GM12878 (cell line): ENCODE measurements around the gene ZNF280A. TPM values are rescaled to one million over a fixed set of nuclear protein-coding genes. Genes with fewer than 3 reads are reported as not detected.

ENCODE experiments used
- ATAC-seq: fragments of 200-7000 bp; cut with Tn5 transposase; 3 replicates; pipeline ENCODE4 v1.9.1; 2020; ENCODE audit warnings: mild to moderate bottlenecking, moderate library complexity
- BruUV-seq: library from RNA; stranded (reverse); fragments of 400-500 nt; replicated peaks from 2 replicates; lab custom pipeline; 2021; lab: Mats Ljungman, UMichigan
- CTCF ChIA-PET: fragments of 300-600 bp; sonication (Branson Sonifier 250); formaldehyde crosslinking; extraction: SDS; loops from one replicate; lab custom pipeline; 2021; ENCODE audit warnings: inconsistent platforms; lab: Yijun Ruan, JAX
- POLR2A ChIA-PET: fragments of 350-600 bp; formaldehyde crosslinking; extraction: SDS; loops from one replicate; lab custom pipeline; 2021; ENCODE audit warnings: inconsistent platforms; lab: Charles Lee
- RAD21 ChIA-PET: fragments of 300-600 bp; sonication (Branson Sonifier 250); formaldehyde crosslinking; loops from one replicate; lab custom pipeline; 2023; ENCODE audit warnings: antibody characterized with exemption; ENCODE audit not compliant: unreplicated experiment; lab: Charles Lee
- SMC1A ChIA-PET: fragments of 300-600 bp; sonication (Branson Sonifier 250); formaldehyde crosslinking; loops from one replicate; lab custom pipeline; 2023; ENCODE audit not compliant: unreplicated experiment, uncharacterized antibody; lab: Charles Lee
- DNase-seq: peaks from one replicate; pipeline ENCODE4 v3.0.0-alpha.2; 2011; ENCODE audit warnings: low read depth, low spot score
- FAIRE-seq: peaks from 3 replicates; lab custom pipeline; 2011; peaks lifted over from hg19 to GRCh38; lab: Jason Lieb, UNC
- H2AFZ ChIP-seq: 2 replicates; pipeline ENCODE4 v1.6.0; 2011; ENCODE audit warnings: low read depth, low read length, control low read depth; ENCODE audit not compliant: control insufficient read depth
- H3K27ac ChIP-seq: 2 replicates; pipeline ENCODE4 v1.5.1; 2011; ENCODE audit warnings: control low read depth; ENCODE audit not compliant: control insufficient read depth, insufficient read depth
- H3K27me3 ChIP-seq, 2 experiments: replicated peaks in 1 of 2; 2 replicates each; pipeline versions ENCODE4 v1.6.0 to v1.6.1; 2011; ENCODE audit warnings: low read length in 1 of 2; ENCODE audit not compliant: control insufficient read depth in 2 of 2, insufficient read depth in 2 of 2
- H3K36me3 ChIP-seq, 2 experiments: 2 replicates each; pipeline ENCODE4 v1.5.1; 2011; ENCODE audit warnings: low read length in 1 of 2; ENCODE audit not compliant: control insufficient read depth in 2 of 2, insufficient read depth in 2 of 2
- H3K4me1 ChIP-seq: 2 replicates; pipeline ENCODE4 v1.6.1; 2011; ENCODE audit warnings: mild to moderate bottlenecking, low read length, moderate library complexity, mixed read lengths; ENCODE audit not compliant: control insufficient read depth, insufficient read depth
- H3K4me2 ChIP-seq: 2 replicates; pipeline ENCODE4 v1.6.0; 2011; ENCODE audit warnings: control low read depth; ENCODE audit not compliant: control insufficient read depth, insufficient read depth
- H3K4me3 ChIP-seq: fragments of 200-600 bp; sonication (generic); 2 replicates; pipeline ENCODE4 v1.5.1; 2016
- H3K79me2 ChIP-seq: 2 replicates; pipeline ENCODE4 v1.6.0; 2011; ENCODE audit warnings: low read length; ENCODE audit not compliant: control insufficient read depth, insufficient read depth
- H3K9ac ChIP-seq: 2 replicates; pipeline ENCODE4 v1.8.0; 2011; ENCODE audit warnings: low read length, control low read depth, mixed read lengths; ENCODE audit not compliant: control insufficient read depth, insufficient read depth
- H3K9me3 ChIP-seq: replicated peaks from 3 replicates; pipeline ENCODE4 v1.5.1; 2011; ENCODE audit warnings: mild to moderate bottlenecking, low read length; ENCODE audit not compliant: control insufficient read depth, insufficient read depth
- H4K20me1 ChIP-seq: 2 replicates; pipeline ENCODE4 v1.6.0; 2011; ENCODE audit not compliant: control insufficient read depth, insufficient read depth
- BHLHE40 ChIP-seq, 2 experiments: fragments of 450-650 bp in 1 of 2; IDR thresholded peaks; 2 replicates each; pipeline ENCODE4 v1.6.1; 2011 to 2017; ENCODE audit warnings: low read depth in 2 of 2, borderline replicate concordance in 1 of 2, improper control_type of control experiment in 1 of 2, low read length in 1 of 2, mild to moderate bottlenecking in 1 of 2
- CREB1 ChIP-seq: IDR thresholded peaks from 2 replicates; pipeline ENCODE4 v1.6.1; 2012; ENCODE audit warnings: low read depth, mild to moderate bottlenecking, inconsistent platforms
- FOS ChIP-seq: IDR thresholded peaks from 3 replicates; pipeline ENCODE4 v1.6.1; 2011; ENCODE audit warnings: borderline replicate concordance; ENCODE audit not compliant: insufficient read length; ENCODE audit errors: extremely low read depth
- LARP7 ChIP-seq: fragments of 450-650 bp; IDR thresholded peaks from 2 replicates; pipeline ENCODE4 v1.6.1; 2017; ENCODE audit warnings: mild to moderate bottlenecking
- MYB ChIP-seq: fragments of 150-350 bp; IDR thresholded peaks from 2 replicates; pipeline ENCODE4 v1.6.1; 2014; ENCODE audit warnings: mild to moderate bottlenecking, low read depth, low read length, borderline replicate concordance
- NBN ChIP-seq: fragments of 450-650 bp; IDR thresholded peaks from 2 replicates; pipeline ENCODE4 v1.6.1; 2016
- NR2F1 ChIP-seq: fragments of 450-650 bp; conservative IDR thresholded peaks from 2 replicates; pipeline ENCODE4 v1.6.1; 2017; ENCODE audit warnings: mild to moderate bottlenecking
- POU2F2 ChIP-seq: IDR thresholded peaks from 3 replicates; pipeline ENCODE4 v1.6.1; 2011; ENCODE audit warnings: low read depth, mild to moderate bottlenecking, low read length, borderline replicate concordance
- RELA ChIP-seq: fragments of 450-650 bp; IDR thresholded peaks from 2 replicates; pipeline ENCODE4 v1.8.0; 2014; ENCODE audit warnings: borderline replicate concordance; ENCODE audit not compliant: partially characterized antibody
- SMAD5 ChIP-seq: IDR thresholded peaks from 2 replicates; pipeline ENCODE4 v1.6.1; 2016; ENCODE audit warnings: antibody characterized with exemption, low read depth
- SMC3 ChIP-seq: IDR thresholded peaks from 2 replicates; pipeline ENCODE4 v1.6.1; 2011; ENCODE audit warnings: low read length, improper control_type of control experiment, borderline replicate concordance
- WGBS: methylation state at CpG from one replicate; pipeline ENCODE4 v1.1.6; 2016; ENCODE audit warnings: low lambda C conversion rate; ENCODE audit not compliant: insufficient replicate concordance, insufficient coverage; ENCODE audit errors: missing lambda C conversion rate; 5-methylcytosine and 5-hydroxymethylcytosine counted together
- in situ Hi-C: fragments of 300-500 bp; cut with MboI; formaldehyde crosslinking; loops from 9 replicates; pipeline ENCODE4 v1.14.3; 2018; ENCODE audit warnings: mixed read lengths
- intact Hi-C: fragments of 100-400 bp; cut with micrococcal nuclease; formaldehyde crosslinking; loops from one replicate; pipeline ENCODE4 v1.14.2; 2022; ENCODE audit not compliant: unreplicated experiment
- polyA plus RNA-seq, 11 experiments: library from polyadenylated mRNA; depleted of rRNA in 4 of 11; unstranded in 6 of 11; stranded (reverse) in 5 of 11; fragments of >200 nt; fragmentation: Nextera tagmentation in 4 of 11; fragmentation: Illumina TruSeq in 1 of 11; extraction: Ambion mirVana in 4 of 11; extraction: Trizol in 1 of 11; gene quantifications; 1 replicate in 1 of 11; 2 replicates in 10 of 11; pipeline versions ENCODE4 v1.2.1 to v1.2.3, GENCODE V29; 2011 to 2016; ENCODE audit warnings: inconsistent platforms in 2 of 11, missing spikeins in 2 of 11, low read depth in 1 of 11
- total RNA-seq, 4 experiments: library from RNA; depleted of rRNA in 3 of 4; stranded (reverse); fragments of >200 nt in 3 of 4; fragmentation: Illumina TruSeq in 1 of 4; extraction: Trizol in 1 of 4; gene quantifications; 2 replicates each; pipeline versions ENCODE4 v1.2.1 to v1.2.3, GENCODE V29; 2013 to 2021
- TF ChIP-seq, protein P1 (sequence below): IDR thresholded peaks from 2 replicates; pipeline ENCODE4 v1.6.1; 2012; ENCODE audit warnings: mild to moderate bottlenecking, low read depth, low read length

The ZNF280A gene
- total and polyA plus RNA-seq, 10 of the 15 experiments (the other 5 are each of a cell fraction or from before 2014, with no cell fraction given) = 0.03 to 0.06 TPM; not detected in 8

DNA sequence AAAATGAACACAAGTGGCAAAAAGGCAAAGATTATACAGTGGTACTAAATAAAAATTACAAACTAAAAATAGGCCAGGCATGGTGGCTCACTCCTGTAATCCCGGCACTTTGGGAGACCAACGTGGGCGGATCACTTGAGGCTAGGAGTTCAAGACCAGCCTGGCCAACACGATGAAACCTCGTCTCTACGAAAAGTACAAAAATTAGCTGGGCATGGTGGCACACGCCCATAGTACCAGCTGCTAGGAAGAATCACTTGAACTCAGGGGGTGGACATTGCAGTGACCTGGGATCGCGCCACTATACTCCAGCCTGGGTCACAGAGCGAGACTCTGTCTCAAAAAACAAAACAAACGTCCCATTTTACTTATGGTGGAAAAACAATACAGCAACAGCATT lies 36.0 kb downstream of the ZNF280A start:
- TF ChIP-seq MYB (no peak), NBN (no peak), SMAD5 (no peak), NR2F1 (no peak), LARP7 (no peak), RELA (no peak), POU2F2 (no peak), BHLHE40 (IDR thresholded peaks at IDR 0.05; ENCODE audit: borderline replicate concordance in 1 of 2, low read depth in 2 of 2, low read length in 1 of 2) (no peak), FOS (no peak), SMC3 (no peak), CREB1 (no peak)
- TF ChIP-seq, protein P1, sequence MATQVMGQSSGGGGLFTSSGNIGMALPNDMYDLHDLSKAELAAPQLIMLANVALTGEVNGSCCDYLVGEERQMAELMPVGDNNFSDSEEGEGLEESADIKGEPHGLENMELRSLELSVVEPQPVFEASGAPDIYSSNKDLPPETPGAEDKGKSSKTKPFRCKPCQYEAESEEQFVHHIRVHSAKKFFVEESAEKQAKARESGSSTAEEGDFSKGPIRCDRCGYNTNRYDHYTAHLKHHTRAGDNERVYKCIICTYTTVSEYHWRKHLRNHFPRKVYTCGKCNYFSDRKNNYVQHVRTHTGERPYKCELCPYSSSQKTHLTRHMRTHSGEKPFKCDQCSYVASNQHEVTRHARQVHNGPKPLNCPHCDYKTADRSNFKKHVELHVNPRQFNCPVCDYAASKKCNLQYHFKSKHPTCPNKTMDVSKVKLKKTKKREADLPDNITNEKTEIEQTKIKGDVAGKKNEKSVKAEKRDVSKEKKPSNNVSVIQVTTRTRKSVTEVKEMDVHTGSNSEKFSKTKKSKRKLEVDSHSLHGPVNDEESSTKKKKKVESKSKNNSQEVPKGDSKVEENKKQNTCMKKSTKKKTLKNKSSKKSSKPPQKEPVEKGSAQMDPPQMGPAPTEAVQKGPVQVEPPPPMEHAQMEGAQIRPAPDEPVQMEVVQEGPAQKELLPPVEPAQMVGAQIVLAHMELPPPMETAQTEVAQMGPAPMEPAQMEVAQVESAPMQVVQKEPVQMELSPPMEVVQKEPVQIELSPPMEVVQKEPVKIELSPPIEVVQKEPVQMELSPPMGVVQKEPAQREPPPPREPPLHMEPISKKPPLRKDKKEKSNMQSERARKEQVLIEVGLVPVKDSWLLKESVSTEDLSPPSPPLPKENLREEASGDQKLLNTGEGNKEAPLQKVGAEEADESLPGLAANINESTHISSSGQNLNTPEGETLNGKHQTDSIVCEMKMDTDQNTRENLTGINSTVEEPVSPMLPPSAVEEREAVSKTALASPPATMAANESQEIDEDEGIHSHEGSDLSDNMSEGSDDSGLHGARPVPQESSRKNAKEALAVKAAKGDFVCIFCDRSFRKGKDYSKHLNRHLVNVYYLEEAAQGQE = no peak
- in situ Hi-C loops (no loop called here), intact Hi-C loops (no loop called here)
- Histone ChIP-seq H3K27ac (no peak overlapping the region), H3K79me2 (no peaks in the 10 kb centered on the region), H3K9me3 (no peaks in the 10 kb centered on the region), H3K9ac (no peak overlapping the region), H3K4me2 (no peak overlapping the region), H3K4me1 (no peaks in the 10 kb centered on the region), H2AFZ (no peak overlapping the region), H3K4me3 (no peak overlapping the region), H4K20me1 (no peaks in the 10 kb centered on the region), H3K27me3 (no peaks in the 10 kb centered on the region), H3K36me3 (no peaks in the 10 kb centered on the region)
- no peak for ATAC-seq
- WGBS = 89% methylated on average over 11 of the region's 11 CpGs
- ChIA-PET SMC1A (no interaction called here), POLR2A (interaction anchor here (0.6 kb wide), 1 partner anchor 28 kb away, joined by 3 read pairs; no protein-coding TSS in a partner anchor), CTCF (no interaction called here), RAD21 (no interaction called here)
- no TSS peak for BruUV-seq
- DNase-seq = no peak
- FAIRE-seq = no peak
